HG03039 (cell line): ENCODE data around the gene TLNRD1.

Experiments
- ATAC-seq: cut with Tn5 transposase; IDR thresholded peaks from one replicate; pipeline ENCODE4 v1.9.1; 2021; ENCODE audit warnings: mild to moderate bottlenecking, moderate library complexity; ENCODE audit not compliant: unreplicated experiment

The TLNRD1 gene

DNA sequence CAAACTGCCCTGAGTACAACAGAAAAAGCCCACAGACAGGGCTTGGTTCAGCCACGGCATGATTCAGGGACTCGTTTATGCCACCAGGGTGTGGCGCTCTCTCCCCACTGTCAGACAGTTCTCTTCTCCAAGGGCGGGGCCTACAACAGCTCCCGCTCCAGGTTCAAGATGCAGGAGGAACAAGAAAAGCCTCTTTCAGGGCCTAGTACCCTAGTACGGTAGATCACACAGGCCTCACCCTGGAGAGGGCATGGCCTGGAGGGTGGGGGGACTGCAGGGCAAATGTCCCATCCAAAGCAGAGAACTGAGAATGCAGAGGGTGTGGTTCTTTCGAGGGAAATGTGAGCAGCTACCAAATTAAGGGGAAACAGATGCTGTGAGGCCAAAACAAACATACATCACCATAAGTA lies 23.1 kb upstream of the TLNRD1 start:
- ATAC-seq, result no peak

DNA sequence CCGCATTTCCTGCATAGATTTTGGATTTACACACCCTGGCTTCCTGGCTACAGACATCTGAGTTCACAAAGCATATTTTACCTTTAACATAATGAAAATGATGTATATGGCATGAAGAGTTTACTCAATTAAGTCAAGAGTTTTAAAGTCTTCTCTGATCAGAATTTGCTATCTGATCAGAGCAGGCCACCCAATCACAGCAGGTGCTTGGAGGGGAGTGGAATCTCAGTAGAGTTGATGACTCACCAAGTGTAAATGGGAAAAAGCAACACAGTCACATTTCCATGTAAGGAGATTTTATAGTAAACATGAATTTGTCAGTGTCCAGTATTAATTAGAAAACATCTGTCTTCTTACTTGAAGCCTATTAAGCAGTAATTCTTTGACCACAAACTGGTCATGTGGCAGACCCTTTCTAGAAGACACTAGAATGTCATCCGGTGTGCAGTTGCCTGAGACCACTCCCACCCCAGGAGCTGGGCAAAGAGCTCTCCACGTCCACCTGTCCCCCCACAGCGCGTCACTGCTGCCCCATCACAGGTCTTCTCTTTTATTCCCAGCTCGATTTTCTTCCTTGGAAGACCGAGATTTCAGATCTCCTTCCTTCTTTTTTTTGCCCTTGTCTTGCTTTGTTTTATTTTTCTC lies 21.9 kb upstream of the TLNRD1 start:
- no peak for ATAC-seq

DNA sequence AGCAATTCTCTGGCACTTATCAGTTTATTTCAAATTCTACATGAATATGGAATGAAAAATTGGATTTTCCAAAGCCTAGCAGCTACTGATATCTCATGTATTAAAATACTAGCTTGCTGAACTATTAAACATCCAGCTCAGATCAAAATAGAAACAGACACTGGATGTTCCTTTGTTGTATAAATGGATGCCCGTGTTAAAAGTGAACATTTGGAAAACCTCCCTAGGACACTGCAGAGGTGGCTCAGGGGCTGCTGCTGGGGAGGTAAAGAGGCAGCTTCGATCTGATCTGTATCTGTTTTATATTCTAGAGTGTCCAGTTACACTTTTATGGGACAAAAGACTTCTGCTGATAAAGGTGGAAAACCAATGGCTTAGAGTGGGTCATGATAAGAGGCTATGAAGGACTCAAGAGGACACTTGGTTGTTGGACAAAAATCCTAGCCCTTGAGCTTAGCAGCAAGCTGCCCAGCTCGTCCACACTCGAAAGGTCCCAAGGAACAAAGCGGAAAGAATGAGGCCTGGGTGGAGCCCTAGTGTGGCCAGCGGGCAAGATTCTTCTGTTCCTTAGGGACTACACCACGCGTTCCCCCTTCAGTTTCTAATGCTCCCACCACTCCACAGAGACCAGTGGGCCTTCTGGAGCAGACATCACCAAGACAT lies 21.1 kb upstream of the TLNRD1 start:
- no peak for ATAC-seq

DNA sequence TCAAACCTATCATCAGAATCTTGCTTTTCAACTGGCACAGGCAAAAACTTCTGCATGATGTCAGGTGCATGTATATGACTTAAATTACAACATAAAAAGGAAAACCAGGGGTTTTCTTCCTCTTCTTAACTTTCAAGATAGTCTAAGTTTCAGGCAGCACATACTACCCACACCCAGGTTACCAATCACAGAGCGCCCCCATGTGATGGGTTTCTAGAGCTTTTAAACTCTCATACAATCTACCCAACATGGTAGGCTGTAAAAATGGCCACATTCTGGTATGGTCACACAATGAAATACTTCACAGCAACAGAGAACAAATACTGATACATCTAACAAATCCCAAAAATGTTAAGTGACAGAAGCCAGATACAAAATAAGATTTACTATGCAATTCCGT lies 18.5 kb upstream of the TLNRD1 start:
- ATAC-seq, result no peak

DNA sequence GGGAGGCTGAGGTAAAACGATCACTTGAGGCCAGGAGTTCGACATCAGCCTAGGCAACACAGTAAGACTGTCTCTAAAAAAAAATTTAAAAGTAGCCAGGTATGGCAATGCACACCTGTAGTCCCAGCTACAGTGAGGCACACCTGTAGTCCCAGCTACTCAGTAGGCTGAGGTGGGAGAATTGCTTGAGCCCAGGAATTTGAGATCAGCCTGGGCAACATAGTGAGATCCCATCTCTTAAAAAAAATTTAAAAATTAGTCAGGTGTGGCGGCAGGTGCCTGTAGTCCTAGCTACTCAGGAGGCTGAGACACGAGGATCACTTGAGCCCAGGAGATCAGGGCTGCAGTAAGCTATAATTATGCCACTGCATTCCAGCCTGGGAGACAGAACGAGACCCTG lies 17.9 kb upstream of the TLNRD1 start:
- no peak for ATAC-seq

DNA sequence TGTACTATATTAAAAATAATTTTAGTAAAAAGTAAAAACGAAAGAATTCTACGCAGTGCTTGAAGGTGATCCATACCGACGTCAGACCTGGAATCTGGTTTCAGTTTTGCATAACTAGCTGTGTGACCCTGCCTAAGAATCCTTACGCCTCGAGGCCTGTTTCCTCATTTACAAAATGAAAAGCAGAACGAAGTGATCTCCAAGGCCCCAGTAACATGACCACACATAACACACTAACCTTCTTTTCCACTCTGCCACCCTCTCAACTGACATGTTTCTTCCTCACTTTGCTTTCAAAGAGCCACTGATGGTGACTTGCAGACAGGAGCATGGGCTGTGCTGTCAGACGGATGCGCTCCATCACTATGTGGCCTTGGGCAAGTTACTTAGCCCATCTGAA lies 15.9 kb upstream of the TLNRD1 start:
- ATAC-seq, result no peak

DNA sequence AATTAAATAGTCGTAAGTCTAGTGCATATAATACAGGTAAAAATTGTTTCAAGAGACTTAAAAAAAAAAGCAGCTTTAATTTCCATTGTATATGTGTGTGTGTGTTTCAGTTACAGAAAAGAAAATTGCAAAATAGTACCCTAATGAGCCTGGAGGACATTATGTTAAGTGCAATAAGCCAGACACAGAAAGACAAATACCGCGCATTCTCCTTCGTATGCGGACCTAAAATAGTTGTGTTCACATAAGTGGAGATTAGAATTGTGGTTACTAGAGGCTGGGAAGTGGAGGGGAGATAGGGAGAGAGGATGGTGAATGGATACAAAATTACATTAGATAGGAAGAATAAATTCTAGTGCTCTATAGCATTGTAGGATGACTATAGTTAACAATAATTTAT lies 14.7 kb upstream of the TLNRD1 start:
- ATAC-seq, result no peak

DNA sequence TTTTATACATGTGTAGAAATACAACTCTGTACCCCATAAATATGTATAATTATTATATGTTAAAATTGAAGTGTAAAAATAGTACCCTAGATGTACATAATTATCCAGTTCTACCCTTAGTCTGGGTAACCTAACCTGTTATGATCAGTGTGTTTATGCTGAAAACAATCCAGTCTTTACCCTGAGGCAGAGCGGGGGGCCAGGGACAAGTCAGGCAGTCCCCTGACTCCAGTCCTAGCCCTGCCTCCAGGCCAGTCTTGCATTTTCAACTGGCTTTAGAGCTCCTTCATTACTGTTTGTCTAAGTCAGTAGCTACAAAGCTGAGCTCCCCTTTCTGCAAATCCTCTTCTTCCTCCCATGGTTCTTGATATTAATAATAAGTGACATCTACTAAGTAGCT lies 14.2 kb upstream of the TLNRD1 start:
- ATAC-seq, result no peak

DNA sequence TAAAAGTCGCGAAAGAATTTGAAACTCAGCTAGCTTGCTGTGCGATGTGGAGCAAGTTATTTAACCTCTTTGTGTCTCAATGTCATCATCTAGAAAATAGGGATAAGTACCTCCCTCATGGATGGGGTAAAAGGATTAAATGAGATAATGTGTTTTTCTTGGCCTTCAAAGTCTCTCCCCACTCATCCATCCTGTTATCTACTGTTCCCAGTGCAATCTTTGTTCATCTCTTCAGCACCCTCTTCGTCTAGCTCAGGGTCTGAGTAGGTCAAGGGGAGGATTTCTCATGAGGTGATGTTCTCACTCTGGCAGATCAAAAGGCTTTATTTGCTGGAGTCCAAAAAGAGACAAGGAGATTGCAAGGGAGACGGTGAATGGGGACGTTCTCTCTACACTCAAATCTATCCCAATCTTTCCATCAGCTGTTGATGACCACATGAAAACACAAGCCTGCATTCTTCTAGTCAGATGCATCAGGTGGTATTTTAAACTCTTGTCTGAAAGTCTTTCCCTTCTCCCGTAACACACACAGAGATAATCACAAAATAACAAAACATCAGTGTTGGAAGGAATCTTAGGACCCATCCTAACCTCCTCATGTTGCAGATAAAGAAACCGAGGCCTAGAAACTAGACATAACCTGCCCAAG lies 12.5 kb upstream of the TLNRD1 start:
- ATAC-seq, result no peak

DNA sequence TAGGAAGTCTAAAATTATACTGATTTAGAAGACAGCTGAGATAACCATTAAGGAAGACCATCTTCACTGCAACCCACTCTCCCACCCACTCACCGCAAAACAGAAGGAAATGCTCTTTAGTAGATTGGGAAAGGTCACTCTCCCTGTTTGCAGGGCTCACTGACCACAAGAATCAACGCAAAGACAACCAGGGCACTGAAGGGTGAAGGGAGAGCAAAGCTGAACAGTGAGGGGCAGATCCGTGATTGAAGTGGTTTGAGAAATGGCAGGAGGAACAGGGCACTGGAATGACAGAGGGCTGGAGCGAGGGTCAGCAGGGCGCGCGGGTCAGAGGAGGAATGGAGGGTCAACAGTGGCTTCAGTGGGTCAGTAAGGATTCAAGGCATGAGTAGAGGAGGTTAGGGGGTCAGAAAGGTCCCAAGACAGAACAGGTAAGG lies 11.6 kb upstream of the TLNRD1 start:
- ATAC-seq, result peak; percentile 3

DNA sequence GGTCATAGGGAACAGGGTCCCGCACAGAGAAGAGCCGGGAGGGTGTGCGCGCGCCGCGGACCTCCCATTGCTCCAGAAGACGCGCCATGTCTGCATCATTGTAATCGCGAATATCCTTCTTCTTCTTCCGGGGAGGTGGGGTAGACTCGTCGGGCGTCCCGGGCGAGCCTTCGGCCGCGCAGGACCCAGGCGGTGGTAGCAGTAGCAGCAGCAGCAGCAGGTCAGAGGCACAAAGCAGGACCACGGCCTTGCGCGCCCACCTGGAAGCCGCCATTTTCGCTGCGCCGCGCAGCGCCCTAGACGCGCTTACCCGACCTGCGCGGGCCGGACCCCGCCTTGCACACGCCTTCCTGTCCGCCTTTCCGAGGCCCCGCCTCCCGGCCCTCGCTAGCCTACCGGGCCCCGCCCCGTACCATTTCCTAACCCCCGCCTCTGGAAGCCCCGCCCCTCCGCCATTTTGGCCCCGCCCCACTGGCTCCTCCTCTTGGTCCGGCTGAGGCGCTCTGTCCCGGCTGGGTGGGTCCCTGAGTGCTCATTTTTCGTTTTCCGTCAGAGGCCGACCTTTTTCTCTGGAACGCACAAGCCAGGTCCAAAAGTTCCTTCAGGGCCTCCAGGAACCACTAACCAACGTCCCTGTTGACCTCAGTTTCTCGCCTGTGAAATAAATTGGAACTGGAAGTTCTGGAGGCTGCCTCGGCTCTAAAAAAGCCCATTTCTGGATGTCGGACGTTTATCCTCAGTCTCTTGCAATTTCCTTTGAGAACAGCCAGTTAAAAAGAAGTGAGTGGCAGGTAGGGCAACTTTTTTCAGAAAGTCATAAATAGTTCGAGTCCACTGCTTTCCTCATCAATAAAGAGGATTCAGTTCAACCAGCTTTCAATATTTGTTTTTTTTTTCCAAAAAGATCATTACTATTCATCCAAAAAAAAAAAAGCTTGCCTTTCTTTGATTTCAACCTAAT lies 10.9 kb upstream of the TLNRD1 start, which contains the start of gene MESD:
TSS of gene MESD (minus strand) at position 302 of the 961 bp plus-strand sequence. CDS start at position 274, 28 bp downstream.
- peak; percentile 94 for ATAC-seq

DNA sequence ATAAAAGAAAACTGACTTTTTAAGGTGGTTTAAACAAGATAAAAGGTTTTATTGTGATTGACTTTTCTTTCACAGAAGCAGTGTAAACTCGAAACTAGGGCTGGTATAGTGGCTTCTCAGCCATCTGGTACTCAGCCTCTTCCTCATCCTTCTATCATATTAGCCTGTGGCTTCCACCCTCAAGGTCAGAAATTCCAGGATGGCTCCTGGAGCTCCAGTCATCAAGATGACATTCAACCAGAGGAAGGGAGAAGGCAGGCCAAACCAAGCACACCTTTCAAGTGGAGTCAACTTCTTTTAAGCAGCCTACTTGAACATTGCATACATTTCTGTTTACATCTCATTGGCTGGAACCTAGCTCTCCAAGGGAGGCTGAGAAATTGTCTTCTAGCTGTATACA lies 9.8 kb upstream of the TLNRD1 start:
- ATAC-seq, result no peak

DNA sequence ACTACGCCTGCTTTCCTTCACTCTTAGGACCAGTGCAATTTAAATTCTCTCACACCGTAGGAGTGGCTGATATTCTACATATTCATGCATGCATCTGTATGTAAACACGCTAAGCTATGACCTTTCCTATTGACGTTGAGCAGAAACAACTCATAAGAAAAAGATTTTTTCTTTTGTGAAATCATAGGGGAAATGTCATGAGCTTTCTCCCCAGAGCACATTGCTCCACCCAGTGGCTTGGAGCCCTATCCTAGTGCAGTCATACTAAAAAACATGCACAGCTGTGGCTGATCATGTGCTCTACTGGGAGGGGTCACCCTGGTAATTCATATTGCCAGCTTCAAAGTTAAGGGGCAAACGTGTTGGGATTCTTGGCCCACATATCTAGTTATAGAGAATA lies 9.3 kb upstream of the TLNRD1 start:
- ATAC-seq, result no peak

DNA sequence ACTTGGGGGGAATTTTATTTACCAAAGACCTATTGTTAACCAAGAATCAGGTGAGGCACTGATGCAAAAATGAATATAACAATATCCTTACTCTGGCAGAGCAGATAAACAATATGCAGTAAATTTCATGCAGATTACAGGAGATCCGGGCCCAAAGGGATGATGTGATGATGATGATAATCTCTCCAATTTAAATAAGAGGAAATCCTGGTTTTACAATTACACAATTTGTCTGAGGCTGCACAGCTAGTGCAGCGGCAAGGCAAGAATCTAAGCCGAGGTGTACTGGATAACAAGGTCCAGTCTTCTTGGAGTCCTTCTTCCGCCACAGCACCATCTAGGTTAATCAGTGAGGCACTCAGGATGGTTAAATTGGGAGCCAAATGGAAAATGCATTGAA lies 8.7 kb upstream of the TLNRD1 start:
- no peak for ATAC-seq

DNA sequence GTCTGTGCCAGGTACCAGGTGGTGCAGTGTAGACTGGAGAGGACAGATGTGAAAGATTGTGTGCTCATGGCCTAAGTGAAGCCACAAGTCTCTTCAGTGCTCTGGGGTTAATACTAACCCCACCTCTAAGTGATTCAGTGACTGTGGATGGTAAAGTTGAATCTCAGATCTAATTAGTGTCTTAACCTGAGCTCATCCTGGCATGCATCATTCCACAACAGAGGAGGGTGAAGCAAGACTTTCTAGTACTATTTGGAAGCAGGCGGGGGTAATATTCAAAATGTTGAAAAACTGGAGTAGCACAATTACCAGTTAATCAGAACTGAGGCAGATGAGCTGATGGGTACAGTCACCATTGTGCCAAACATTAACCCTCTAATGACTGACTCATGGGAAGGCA lies 8.3 kb upstream of the TLNRD1 start:
- no peak for ATAC-seq

DNA sequence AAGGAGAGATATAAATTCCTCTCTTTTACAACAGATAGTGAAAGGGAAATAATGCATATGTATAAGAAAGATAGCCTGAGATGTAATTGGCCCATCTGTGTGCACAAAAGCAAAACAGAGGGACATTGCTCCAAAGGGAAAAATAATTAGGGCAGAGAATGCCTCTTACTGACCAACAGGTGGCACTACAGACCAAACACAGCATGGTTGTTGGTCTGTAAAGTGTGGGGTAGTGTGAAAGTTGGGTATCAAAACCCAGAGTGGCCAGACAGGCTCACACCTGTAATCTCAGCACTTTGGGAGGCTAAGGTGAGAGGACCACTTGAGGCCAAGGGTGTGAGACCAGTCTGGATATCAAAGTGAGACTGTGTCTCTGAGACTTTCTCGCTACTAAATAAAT lies 4.5 kb upstream of the TLNRD1 start:
- no peak for ATAC-seq

DNA sequence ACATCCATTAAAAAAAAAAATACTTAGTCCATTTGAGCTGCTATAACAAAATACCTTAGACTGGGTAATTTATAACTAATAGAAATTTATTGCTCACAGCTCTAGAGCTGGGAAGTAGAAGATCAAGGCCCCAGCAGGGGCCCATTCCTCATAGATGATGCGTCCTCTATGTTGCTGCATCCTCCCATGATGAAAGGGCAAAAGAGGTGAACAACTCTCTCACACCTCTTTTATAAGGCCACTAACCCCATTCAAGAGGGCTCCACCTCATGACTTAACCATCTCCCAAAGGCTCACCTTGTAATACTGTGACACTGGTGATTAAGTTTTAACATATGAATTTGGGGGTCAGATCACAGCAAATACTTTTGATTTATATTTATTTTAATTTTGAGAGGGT lies 3.0 kb upstream of the TLNRD1 start:
- ATAC-seq, result no peak

DNA sequence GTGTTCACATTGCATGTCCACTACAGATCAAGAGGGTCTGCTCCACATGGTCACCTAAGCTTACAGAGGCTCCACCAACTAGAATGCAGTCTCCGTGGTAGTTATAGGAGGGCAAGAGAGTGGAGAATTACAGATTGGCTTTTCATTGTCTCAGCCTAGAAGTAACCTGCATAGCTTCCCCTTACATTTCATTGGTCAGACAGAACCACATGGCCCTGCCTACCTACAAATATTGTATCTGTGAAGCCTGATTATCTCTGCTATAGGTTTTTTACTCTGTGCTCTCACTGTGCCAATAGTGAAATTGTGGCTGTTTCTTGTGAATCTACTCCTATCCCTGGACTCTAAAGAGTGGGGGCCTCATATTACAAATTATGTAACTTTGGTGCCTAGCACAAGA lies 2.5 kb upstream of the TLNRD1 start:
- no peak for ATAC-seq

DNA sequence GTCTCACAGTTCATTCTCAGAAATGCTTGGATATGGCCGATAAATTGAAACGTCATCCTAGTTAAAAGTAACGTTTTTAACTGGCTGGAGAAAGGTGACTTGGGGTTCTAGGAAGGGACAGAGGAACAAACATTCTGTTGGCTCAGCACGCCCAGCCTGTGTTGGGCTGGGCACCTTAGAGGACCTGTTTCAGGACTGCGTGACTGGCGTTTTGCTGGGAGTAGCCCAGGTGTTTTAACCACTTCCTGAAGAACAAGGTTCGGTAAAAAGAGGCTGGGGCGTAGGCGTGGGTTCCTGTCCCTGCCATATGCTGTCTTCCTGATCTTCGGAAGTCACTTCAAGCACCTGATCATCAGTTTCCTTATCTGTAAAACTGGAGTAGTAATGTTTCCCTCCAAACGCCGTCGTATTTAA lies 1.1 kb upstream of the TLNRD1 start:
- no peak for ATAC-seq

DNA sequence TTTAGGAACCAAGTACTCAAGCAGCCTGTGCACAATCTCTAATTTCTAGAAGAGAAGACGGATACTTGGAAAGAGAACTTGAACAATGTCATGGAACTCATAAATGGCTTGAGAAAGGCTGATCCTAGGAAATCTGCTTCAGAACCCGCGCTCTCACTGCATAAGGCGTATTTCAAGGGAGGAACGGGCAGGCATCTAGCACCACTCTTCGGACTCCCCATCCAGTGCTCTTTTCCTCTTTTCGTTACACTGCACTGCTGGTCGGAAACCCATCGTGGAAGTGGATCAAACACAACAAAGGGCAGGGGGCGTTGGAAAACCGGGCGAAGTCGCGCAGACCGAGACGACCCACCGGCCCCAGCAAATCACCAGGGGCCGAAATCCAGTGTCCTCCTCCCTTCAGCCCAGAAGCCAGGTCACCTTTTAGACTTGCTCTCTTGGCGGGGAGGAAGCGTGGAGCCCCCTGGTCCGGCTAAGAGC lies 539 bp upstream of the TLNRD1 start:
- ATAC-seq, result no peak
